CD14-positive monocyte (primary cell): ENCODE measurements around the gene ADD2. TPM values are rescaled to one million over a fixed set of nuclear protein-coding genes. Genes with fewer than 3 reads are reported as not detected.

Source experiments
- DNase-seq, 3 donors: peaks; one replicate each; pipeline ENCODE4 v3.0.0-alpha.2; 2011 to 2022
- H2AFZ ChIP-seq: 2 replicates; pipeline ENCODE4 v1.6.0; 2012; ENCODE audit warnings: mild to moderate bottlenecking, low read depth, low read length, inconsistent platforms; ENCODE audit not compliant: insufficient read depth, poor library complexity, severe bottlenecking
- H3K27ac ChIP-seq, 2 donors: 1 replicate in 1 of 2; 2 replicates in 1 of 2; pipeline ENCODE4 v1.5.1; 2012 to 2013; ENCODE audit warnings: low read length in 2 of 2, control low read depth in 1 of 2, inconsistent platforms in 1 of 2, low read depth in 1 of 2, mild to moderate bottlenecking in 1 of 2
- H3K27me3 ChIP-seq, 2 donors: one replicate each; pipeline versions ENCODE4 v1.6.0 to v1.6.1; 2011 to 2013; ENCODE audit warnings: low read length in 2 of 2; ENCODE audit not compliant: control insufficient read depth in 2 of 2, insufficient read depth in 2 of 2
- H3K36me3 ChIP-seq, 2 donors: replicated peaks in 1 of 2; 1 replicate in 1 of 2; 2 replicates in 1 of 2; pipeline versions ENCODE4 v1.5.1 to v1.6.1; 2012 to 2013; ENCODE audit warnings: low read length in 2 of 2, control low read depth in 1 of 2, inconsistent platforms in 1 of 2, mild to moderate bottlenecking in 1 of 2; ENCODE audit not compliant: insufficient read depth in 2 of 2, control insufficient read depth in 1 of 2
- H3K4me1 ChIP-seq, 2 donors: 1 replicate in 1 of 2; 2 replicates in 1 of 2; pipeline versions ENCODE4 v1.5.1 to v1.6.1; 2012 to 2013; ENCODE audit warnings: low read length in 2 of 2, control low read depth in 1 of 2, inconsistent platforms in 1 of 2, mild to moderate bottlenecking in 1 of 2, moderate library complexity in 1 of 2; ENCODE audit not compliant: insufficient read depth in 2 of 2, control insufficient read depth in 1 of 2
- H3K4me2 ChIP-seq: replicated peaks from 2 replicates; pipeline ENCODE3; 2012; ENCODE audit warnings: low read length, moderate library complexity, mild to moderate bottlenecking; ENCODE audit not compliant: poor library complexity, severe bottlenecking; ENCODE audit errors: extremely low read depth
- H3K4me3 ChIP-seq, 3 experiments: fragments of 200-600 bp in 1 of 3; sonication (generic) in 1 of 3; replicated peaks in 1 of 3; 1 replicate in 2 of 3; 2 replicates in 1 of 3; pipeline ENCODE4 v1.5.1; 2011 to 2013; ENCODE audit warnings: low read length in 3 of 3, mild to moderate bottlenecking in 3 of 3, control low read depth in 2 of 3, low read depth in 2 of 3, inconsistent platforms in 1 of 3, moderate library complexity in 1 of 3
- H3K79me2 ChIP-seq: 2 replicates; pipeline ENCODE4 v1.6.0; 2012; ENCODE audit warnings: mild to moderate bottlenecking, control low read depth, inconsistent platforms, low read length, moderate library complexity; ENCODE audit not compliant: insufficient read depth
- H3K9ac ChIP-seq: 2 replicates; pipeline ENCODE4 v1.6.0; 2017; ENCODE audit warnings: low read length, mild to moderate bottlenecking; ENCODE audit not compliant: insufficient read depth, poor library complexity, severe bottlenecking
- H3K9me3 ChIP-seq, 2 donors: replicated peaks in 1 of 2; 1 replicate in 1 of 2; 2 replicates in 1 of 2; pipeline versions ENCODE4 v1.5.1 to v1.6.1; 2012 to 2013; ENCODE audit warnings: low read length in 2 of 2, control low read depth in 1 of 2; ENCODE audit not compliant: control insufficient read depth in 1 of 2, insufficient read depth in 1 of 2
- H4K20me1 ChIP-seq: 2 replicates; pipeline ENCODE4 v1.6.0; 2012; ENCODE audit warnings: mild to moderate bottlenecking, low read length, control low read depth, moderate library complexity; ENCODE audit not compliant: insufficient read depth
- H3K27ac Mint-ChIP-seq, 7 donors: one replicate each; pipeline ENCODE4 v1.8.0; 2020; ENCODE audit warnings: mild to moderate bottlenecking in 7 of 7, mixed read lengths in 7 of 7, moderate library complexity in 6 of 7, inconsistent platforms in 2 of 7
- H3K27me3 Mint-ChIP-seq, 3 donors: one replicate each; pipeline ENCODE4 v1.8.0; 2021 to 2022; ENCODE audit warnings: low read depth in 3 of 3, mild to moderate bottlenecking in 3 of 3, mixed read lengths in 3 of 3, moderate library complexity in 3 of 3, inconsistent platforms in 1 of 3
- H3K36me3 Mint-ChIP-seq, 2 donors: one replicate each; pipeline ENCODE4 v1.8.0; 2020; ENCODE audit warnings: mixed read lengths in 2 of 2, inconsistent platforms in 1 of 2, mild to moderate bottlenecking in 1 of 2
- H3K4me1 Mint-ChIP-seq: one replicate; pipeline ENCODE4 v1.8.0; 2020; ENCODE audit warnings: mild to moderate bottlenecking, mixed read lengths
- H3K4me3 Mint-ChIP-seq, 2 donors: one replicate each; pipeline ENCODE4 v1.8.0; 2020; ENCODE audit warnings: mild to moderate bottlenecking in 2 of 2, mixed read lengths in 2 of 2, moderate library complexity in 1 of 2
- H3K9me3 Mint-ChIP-seq, 7 donors: one replicate each; pipeline ENCODE4 v1.8.0; 2020 to 2022; ENCODE audit warnings: mixed read lengths in 7 of 7, mild to moderate bottlenecking in 6 of 7, moderate library complexity in 6 of 7, inconsistent platforms in 2 of 7
- WGBS: methylation state at CpG from one replicate; pipeline ENCODE4 v1.1.5; 2013; ENCODE audit warnings: missing lambda C conversion rate; ENCODE audit not compliant: insufficient coverage; 5-methylcytosine and 5-hydroxymethylcytosine counted together
- intact Hi-C, 2 donors: fragments of 100-400 bp; cut with micrococcal nuclease; formaldehyde crosslinking; loops; one replicate each; pipeline versions ENCODE4 v1.15.0 to v1.15.1; 2023
- polyA plus RNA-seq, 3 donors: library from polyadenylated mRNA; depleted of rRNA in 1 of 3; unstranded in 2 of 3; stranded (reverse) in 1 of 3; fragments of 300-500 nt in 2 of 3; fragments of >200 nt in 1 of 3; fragmentation: Illumina TruSeq in 2 of 3; gene quantifications; 1 replicate in 2 of 3; 2 replicates in 1 of 3; pipeline ENCODE4 v1.2.3, GENCODE V29; 2012 to 2021
- TF ChIP-seq, protein P1 (sequence below): fragments of 200-600 bp; IDR thresholded peaks from one replicate; pipeline ENCODE4 v1.8.0; 2022; ENCODE audit warnings: antibody characterized with exemption, mild to moderate bottlenecking

The ADD2 gene
- polyA plus RNA-seq, 3 donors, result 0.18 to 0.56 (median 0.26) TPM

- Histone ChIP-seq H2AFZ (no peak overlapping the region), H3K4me3 (no peak overlapping the region), H3K27ac (no peak overlapping the region), H4K20me1 (no peaks in the 10 kb centered on the region), H3K4me1 (no peaks in the 10 kb centered on the region), H3K4me2 (no peak overlapping the region), H3K79me2 (no peaks in the 10 kb centered on the region), H3K36me3 (no peaks in the 10 kb centered on the region), H3K9me3 (no peaks in the 10 kb centered on the region), H3K27me3 (no peaks in the 10 kb centered on the region), H3K9ac (no peak overlapping the region)
- TF ChIP-seq, protein P1, sequence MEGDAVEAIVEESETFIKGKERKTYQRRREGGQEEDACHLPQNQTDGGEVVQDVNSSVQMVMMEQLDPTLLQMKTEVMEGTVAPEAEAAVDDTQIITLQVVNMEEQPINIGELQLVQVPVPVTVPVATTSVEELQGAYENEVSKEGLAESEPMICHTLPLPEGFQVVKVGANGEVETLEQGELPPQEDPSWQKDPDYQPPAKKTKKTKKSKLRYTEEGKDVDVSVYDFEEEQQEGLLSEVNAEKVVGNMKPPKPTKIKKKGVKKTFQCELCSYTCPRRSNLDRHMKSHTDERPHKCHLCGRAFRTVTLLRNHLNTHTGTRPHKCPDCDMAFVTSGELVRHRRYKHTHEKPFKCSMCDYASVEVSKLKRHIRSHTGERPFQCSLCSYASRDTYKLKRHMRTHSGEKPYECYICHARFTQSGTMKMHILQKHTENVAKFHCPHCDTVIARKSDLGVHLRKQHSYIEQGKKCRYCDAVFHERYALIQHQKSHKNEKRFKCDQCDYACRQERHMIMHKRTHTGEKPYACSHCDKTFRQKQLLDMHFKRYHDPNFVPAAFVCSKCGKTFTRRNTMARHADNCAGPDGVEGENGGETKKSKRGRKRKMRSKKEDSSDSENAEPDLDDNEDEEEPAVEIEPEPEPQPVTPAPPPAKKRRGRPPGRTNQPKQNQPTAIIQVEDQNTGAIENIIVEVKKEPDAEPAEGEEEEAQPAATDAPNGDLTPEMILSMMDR, result no peak
- no CpG with 5 or more reads among the region's 3 CpGs for WGBS
- Mint-ChIP-seq H3K36me3 (no peaks in the 10 kb centered on the region), H3K27ac (no peak overlapping the region), H3K4me3 (no peak overlapping the region), H3K4me1 (no peaks in the 10 kb centered on the region), H3K27me3 (peaks cover 2 to 4% (median 3%) of the 10 kb centered on the region in 3 donors), H3K9me3 (no peaks in the 10 kb centered on the region)
- intact Hi-C loops, result no loop called here
- DNase-seq, result no peak
Measured at GRCh38 chr2:70719231-70719630, 48.8 kb downstream of the ADD2 start.

- WGBS, result 83% methylated on average over 1 of the region's 2 CpGs
- H3K27ac Mint-ChIP-seq, result no peak overlapping the region
- Histone ChIP-seq H3K9ac (no peak overlapping the region), H3K4me2 (no peak overlapping the region), H2AFZ (no peak overlapping the region), H3K79me2 (no peaks in the 10 kb centered on the region), H4K20me1 (no peaks in the 10 kb centered on the region), H3K9me3 (no peaks in the 10 kb centered on the region), H3K36me3 (no peaks in the 10 kb centered on the region), H3K4me3 (no peak overlapping the region), H3K27me3 (no peaks in the 10 kb centered on the region), H3K4me1 (no peaks in the 10 kb centered on the region), H3K27ac (no peak overlapping the region)
- intact Hi-C loops, result no loop called here
- no peaks in the 10 kb centered on the region for H3K4me1 Mint-ChIP-seq
- H3K27me3 Mint-ChIP-seq, result peaks cover 2 to 6% (median 2%) of the 10 kb centered on the region in 3 donors
- H3K36me3 Mint-ChIP-seq, result no peaks in the 10 kb centered on the region
- peaks cover 0 to 2% (median 0%) of the 10 kb centered on the region in 7 donors for H3K9me3 Mint-ChIP-seq
- no peak overlapping the region for H3K4me3 Mint-ChIP-seq
- TF ChIP-seq, protein P1, result no peak
- no peak for DNase-seq
Measured at GRCh38 chr2:70718736-70719135, 49.3 kb downstream of the ADD2 start.
